Prostate gland (tissue), 2 donors: Measurements from ENCODE around the gene PXMP4.

Source experiments
- POLR2AphosphoS5 ChIP-seq: sonication (generic); formaldehyde crosslinking; IDR thresholded peaks from one replicate; pipeline ENCODE4 v1.6.1; 2017; ENCODE audit warnings: antibody characterized with exemption
- TF ChIP-seq, protein P1 (sequence below), 4 experiments: fragments of 200-600 bp in 2 of 4; fragments of 450-650 bp in 2 of 4; sonication (generic) in 2 of 4; IDR thresholded peaks; 1 replicate in 3 of 4; 2 replicates in 1 of 4; pipeline ENCODE4 v1.5.1; 2016 to 2019; ENCODE audit warnings: antibody characterized with exemption in 4 of 4, mild to moderate bottlenecking in 2 of 4, moderate library complexity in 2 of 4

- TF ChIP-seq, protein P1, sequence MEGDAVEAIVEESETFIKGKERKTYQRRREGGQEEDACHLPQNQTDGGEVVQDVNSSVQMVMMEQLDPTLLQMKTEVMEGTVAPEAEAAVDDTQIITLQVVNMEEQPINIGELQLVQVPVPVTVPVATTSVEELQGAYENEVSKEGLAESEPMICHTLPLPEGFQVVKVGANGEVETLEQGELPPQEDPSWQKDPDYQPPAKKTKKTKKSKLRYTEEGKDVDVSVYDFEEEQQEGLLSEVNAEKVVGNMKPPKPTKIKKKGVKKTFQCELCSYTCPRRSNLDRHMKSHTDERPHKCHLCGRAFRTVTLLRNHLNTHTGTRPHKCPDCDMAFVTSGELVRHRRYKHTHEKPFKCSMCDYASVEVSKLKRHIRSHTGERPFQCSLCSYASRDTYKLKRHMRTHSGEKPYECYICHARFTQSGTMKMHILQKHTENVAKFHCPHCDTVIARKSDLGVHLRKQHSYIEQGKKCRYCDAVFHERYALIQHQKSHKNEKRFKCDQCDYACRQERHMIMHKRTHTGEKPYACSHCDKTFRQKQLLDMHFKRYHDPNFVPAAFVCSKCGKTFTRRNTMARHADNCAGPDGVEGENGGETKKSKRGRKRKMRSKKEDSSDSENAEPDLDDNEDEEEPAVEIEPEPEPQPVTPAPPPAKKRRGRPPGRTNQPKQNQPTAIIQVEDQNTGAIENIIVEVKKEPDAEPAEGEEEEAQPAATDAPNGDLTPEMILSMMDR (IDR thresholded peaks at IDR 0.05): no peak
- no peak for TF ChIP-seq POLR2AphosphoS5
Observed at GRCh38 chr20:33744181-33744580, 24.1 kb upstream of the PXMP4 start.
